HG03575 (cell line): ENCODE data around the gene GAB1.

ENCODE experiments used
- ATAC-seq: cut with Tn5 transposase; IDR thresholded peaks from one replicate; pipeline ENCODE4 v1.9.1; 2021; ENCODE audit not compliant: unreplicated experiment, insufficient number of reproducible peaks, low FRiP score; ENCODE audit errors: extremely low read depth

Gene GAB1

DNA sequence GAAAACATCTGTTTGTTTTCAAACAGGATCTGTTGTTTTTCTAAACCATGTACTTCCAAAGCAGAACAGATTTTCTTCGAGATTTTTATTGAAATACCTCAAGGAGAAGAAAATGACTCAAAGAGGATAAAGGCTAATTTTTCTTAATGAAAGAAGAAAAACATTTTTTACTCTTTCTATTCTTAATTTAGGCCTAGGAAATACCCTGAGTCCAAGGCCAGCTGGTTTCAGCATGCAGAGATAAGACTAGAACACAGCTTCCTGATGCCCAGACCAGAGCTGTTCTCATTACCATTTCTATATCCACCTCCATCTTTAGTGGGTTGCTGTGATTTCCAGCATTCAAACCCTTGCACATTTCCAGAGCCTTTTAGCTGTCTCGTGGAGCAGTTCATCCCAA, 18.3 kb downstream of the GAB1 start:
- no peak for ATAC-seq

DNA sequence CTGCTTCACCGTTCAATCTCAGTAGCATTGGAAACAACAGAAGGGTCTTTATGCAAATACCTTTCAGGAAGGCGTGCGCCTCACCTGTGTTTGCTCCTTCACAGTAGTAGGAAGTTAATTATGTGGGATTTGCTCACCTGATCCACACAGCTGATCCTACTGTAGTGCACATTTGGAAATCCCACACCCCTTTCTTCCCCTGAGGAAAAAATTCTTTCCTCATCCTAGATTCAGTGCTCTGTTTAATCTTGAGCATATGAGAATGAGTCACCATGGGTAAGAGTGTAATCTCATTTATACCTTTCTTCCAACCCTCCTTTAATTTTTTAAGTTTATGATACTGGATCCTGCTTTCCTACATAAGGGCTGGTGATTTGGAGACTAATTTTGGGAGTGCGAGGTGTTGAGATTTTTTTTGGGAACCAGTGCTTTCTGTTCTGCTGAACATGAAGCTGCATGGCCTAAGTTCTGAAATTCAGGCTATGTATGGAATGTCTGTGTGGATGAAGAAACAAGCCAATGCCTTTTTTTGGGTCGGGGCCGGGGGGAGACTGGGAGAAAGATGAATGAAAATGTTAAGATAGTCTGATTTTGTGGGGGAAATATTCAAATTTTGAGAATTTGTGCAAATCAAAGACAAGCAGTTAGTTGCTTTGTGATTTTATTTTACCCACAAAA, 19.0 kb downstream of the GAB1 start:
- no peak for ATAC-seq

DNA sequence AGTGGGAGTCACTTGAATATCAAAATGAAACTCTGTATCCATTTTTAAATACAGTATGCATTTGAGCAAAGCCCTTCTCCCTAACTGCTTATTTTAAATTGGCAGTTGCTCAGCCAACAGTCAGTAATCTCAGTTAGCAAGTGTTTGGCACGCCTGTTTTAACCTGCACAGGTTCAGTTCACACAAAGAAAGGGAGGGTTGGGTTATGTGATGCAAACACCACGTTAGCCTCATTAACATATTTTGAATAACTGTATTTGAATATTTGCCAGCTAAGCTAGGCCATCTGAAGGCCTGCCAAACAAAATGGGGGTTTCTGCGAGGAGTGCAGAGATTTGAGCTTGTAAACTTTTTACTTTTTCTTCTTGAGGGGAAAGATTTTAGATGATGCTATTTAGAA, 19.8 kb downstream of the GAB1 start:
- no peak for ATAC-seq

DNA sequence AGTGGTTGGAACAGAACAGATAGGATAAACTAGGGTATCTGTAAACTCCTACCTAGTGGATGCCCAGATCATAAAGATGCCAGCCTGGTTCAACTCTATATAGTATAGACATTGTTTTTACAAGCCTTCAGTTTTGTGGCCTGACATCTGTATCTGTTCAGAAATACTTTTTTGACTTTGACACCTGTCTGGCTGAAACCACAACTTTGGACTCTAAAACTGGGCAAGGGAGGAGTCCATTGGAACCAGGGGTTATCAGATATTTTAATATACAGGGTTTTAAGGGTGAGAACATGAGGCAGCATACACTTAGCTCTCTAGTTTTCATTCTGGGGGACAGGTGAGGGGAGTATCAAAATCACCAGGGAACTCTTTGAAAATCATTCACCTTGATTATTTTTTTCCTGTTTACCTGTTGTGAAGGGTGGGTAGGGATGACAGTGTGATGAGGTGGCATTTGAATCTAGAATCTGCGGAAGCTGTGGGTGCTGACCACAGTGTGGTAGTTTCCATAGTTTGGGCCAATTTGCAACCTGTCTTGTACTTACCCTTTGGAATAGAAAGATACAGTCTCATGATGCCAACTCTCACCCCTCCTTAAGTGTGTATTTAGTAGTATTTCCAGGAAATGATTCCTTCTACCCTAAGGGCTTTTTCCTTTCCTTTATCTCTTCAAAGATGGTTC, 20.6 kb downstream of the GAB1 start:
- ATAC-seq, result no peak

DNA sequence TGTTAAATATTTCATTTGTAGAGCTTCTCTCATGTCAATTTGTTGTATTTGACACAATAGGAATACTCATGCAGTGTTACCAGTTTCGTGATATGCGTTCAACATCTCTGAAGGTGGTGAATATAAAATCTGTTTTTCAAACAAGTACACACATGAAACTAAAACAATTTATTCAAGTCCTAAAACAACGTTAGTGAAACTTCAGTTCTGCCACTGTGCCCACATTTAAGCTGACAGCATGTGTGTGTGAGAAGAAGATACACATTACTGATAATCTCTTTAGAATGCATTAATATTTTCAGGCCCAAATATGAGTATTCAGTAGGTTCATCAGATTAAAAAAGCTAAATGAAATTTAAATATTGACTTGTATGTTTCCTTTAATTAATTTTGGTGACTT, 21.7 kb downstream of the GAB1 start:
- ATAC-seq, result no peak

DNA sequence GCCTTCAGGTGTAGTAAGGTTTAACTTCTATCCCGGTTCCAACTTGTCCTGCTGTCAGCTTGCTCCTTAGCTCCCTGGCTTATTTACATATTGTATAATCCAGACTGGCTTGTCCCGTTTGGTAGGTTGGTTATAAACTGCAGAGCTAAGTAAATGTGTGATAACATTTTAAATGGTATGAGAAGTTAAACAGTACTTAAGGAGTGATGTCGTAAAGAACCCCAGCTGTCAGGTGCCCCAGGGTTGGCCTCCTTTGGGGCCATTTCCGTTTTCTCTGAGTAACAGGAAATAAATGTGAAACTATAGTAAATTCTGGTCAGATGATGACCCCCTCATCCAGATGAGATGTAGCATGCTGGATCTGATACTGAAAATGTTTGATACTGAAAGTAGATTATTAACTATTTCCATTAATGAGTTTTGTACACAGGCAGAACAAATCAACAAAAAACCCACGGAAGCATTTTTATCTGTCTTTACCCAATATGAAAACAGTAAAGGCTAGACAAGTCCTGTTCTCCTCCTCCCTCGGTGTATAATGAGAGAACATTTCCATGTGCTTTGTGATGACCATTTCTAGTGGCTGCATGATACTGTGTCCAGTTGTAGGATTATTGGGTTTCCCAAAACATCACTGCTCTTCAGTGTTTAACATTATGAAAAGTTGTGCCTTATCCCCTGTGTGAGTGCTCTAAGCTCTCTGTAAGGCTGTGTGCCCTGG, 22.4 kb downstream of the GAB1 start:
- peak; percentile 77 for ATAC-seq

DNA sequence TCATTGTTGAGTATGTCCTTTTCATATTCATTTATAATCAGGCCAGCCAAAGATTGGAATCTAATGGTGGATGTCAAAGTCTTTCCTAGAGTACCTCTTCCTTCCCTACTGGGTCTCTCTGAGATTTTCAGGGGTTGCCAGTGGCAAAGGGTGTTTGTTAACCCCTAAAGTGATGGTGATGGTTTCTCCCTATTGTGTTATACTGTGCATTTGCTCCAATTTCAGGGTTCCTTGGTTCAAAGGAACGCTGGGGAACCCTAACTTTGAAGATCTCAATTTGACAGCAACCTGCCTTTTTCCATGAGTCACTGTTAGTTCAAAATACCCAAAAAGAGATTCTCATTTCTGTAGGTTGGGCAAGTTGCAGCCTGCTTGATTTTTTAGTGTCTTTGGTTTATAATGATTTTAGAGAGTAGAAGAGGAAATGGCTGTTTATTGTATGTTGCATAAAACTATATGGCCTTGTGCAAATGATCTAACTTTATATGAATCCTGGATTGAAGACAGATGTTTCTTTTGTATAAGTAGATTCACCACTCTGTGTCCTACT, 23.0 kb downstream of the GAB1 start:
- no peak for ATAC-seq

DNA sequence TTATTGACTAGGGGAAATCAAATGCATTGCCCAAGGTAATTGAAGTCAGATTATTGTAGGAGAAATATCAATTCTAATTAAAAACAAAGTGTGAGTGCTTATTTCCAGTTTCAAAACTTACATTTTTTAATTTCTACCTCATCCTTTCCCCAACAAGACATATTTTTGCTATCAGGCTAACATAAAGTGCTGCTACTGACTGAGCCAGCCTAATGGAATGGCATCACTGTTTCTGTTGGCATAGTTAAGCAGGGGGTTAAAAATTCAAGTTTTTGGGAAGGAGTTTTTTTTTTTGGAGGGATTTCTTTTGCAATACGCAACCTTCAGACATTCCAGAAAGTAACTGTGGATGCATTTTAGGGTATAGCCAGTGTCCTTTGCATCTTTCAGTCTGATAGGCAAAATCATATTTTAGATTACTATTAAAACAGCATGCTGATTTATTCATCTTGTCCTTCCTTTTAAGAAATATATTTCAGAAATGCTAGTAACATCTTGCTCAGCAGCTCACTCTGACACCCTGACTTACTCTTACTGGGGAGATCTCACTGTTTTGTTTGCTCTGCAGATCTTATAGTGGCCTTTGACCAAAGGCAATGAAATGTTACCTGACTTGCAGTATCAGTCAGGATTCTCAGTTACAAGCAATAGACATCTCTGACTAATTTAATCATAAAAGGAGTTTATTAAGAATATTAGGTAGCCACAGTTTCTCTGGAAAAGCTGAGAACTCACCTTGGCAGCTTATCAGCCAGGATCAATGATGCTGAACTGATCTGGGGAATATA, 24.4 kb downstream of the GAB1 start:
- ATAC-seq, result no peak

DNA sequence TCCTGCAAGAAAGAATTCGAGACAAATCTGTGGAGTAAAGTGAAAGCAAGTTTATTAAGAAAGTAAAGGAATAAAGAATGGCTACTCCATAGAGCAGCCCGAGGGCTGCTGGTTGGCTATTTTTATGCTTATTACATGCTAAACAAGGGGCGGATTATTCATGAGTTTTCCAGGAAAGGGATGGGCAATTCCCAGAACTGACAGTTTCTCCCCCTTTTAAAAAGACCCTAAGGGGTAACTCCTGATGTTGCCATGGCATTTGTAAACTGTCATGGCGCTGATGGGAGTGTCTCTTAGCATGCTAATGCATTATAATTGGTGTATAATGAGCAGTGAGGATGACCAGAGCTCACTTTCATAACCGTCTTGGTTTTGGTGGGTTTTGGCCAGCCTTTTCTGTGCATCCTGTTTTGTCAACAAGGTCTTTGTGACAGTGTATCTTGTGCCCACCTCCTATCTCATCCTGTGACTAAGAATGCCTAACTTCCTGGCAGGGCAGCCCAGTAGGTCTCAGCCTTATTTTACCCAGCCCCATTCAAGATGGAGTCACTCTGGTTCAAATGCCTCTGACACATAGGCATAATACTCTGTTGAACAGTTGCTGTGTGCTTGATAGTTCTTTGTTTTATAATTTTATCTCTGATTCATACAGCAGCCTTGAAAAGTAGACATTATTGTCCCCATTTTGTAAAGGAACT, 25.8 kb downstream of the GAB1 start:
- ATAC-seq, result no peak

DNA sequence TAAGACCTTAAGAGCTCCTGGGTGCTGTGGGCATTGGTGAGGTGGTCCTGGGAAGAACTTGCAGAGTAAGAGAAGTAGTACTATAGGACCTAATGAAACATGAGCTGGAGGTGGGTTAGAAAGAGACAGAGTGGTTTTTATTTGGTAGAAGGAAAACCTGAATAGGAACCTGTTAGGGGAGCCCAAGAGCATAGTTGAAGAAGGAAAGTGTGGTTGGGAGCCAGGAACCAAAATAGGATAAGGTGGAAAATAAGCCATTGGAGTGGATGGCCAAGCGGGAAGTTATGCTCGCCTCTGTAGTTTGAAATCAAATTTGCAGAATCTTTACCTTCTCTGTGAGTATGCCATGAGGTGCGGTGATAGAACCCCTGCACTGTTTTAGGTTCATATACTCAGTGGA, 26.7 kb downstream of the GAB1 start:
- no peak for ATAC-seq

DNA sequence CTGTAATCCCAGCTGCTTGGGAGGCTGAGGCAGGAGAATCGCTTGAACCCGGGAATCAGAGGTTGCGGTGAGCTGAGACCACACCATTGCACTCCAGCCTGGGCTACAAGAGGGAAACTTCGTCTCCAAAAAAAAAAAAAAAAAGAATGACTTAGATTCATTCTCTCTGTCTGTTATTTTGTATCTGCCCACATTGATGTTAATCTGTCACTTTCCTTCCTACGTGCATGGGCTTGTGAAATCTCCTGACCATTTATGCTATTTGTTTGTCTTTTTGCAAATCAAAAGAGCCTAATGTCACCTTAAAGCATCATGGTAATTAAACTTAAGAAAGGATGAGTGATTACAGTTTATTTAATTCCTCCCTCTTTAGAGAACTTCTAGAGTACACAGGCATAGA, 27.4 kb downstream of the GAB1 start:
- ATAC-seq, result no peak

DNA sequence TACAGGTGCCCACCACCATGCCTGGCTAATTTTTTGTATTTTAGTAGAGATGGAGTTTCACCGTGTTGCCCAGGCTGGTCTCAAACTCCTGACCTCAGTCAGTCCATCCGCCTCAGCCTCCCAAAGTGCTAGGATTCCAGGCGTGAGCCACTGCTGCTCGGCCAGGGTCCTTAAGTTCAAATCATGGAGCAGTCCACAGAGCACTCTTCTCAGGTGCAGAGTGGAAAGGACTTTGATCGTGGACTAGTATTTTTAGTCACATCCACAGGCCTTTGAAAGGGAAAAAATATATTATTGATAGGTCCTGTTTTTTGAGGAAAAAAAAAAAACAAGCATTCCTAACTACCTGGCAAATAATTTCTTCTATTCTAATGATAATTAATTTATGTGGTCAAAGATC, 31.2 kb downstream of the GAB1 start:
- ATAC-seq, result no peak

DNA sequence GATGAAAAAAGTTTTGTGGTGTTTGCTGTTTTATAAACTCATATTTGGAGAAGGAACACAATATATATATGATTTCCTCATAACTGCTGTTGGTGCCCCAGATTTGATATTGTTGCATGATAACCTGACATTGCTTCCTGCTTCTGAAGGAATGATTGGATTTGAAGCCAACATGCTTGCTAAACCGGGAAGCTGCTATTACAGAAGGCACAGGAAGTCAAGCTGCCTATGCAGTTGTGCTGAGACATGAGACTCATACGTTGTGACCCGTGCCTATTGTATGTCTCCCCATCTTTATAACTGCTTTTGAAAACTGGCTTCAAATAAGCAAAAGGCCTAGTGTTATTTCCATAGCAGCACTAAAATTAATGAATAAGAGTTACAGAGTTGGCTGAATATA, 32.9 kb downstream of the GAB1 start:
- no peak for ATAC-seq

DNA sequence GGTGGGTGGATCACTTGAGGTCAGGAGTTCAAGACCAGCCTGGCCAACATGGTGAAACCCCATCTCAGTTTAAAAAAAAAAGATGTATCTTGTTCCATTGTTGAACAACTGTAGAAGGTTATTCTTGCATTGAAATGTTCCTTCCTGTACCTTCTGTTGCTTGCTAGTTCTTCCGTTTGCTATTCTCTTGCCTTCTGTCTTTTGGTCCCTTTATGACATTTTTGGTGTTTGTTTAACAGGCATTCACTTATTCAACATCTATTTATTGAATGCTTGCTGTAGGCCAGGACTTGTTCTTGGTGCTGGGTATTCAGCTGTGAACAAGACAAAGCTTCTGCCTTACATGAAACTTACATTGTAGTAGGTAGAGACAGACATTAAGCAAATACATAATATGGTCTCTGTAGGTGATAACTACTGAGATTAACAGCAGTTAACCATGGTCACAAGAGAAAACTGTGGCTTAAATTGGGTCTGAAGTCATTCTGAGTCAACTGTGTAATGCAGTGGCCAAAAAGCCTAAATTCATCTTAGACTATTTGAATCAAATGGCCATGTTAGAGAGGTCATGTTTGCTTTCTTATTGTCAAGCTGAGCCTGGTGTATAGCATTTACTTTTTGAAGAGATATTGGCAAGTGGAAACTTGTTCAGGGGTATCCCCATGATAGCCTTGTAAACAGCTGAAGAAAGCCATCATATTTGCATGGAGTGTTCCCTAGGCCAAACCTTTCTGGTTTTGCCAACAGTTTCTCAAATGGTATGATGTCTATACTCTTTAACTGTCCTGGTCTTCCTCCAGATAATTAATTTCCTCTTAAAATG, 35.6 kb downstream of the GAB1 start:
- ATAC-seq, result peak; percentile 62

DNA sequence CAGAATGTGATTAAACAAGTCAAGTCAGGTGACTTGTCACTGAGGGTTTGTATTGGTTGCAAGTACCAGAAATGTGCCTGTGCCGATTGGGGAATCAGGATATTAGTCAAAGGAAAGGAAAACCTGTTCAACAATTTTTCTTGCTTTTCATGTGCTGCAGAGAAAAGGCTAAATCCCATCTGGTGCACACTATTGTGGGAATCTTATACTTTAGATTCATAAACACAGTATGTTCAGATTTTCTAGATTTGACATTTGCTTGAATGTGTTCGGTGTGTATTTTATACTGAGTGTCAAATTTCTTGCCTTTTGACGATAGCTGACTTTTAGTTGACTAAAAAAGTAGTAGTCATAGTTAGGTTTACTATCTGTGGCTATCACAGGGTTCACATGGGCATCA, 37.6 kb downstream of the GAB1 start:
- no peak for ATAC-seq

DNA sequence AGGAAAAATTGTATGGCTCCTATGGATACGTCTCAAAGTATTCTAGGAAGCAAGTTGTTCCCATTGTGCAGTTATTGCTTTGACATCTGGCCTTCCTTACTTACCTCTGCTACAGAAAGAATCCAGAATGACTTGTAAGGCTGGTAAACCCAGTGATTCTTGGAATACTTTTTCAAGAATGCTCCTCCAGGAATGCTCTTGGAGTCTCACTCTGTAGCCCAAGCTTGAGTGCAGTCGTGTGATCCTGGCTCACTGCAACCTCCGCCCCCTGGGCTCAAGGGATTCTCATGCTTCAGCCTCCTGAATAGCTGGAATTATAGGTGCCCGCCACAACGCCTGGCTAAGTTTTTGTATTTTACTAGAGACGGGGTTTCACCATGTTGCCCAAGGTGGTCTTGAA, 38.1 kb downstream of the GAB1 start:
- no peak for ATAC-seq

DNA sequence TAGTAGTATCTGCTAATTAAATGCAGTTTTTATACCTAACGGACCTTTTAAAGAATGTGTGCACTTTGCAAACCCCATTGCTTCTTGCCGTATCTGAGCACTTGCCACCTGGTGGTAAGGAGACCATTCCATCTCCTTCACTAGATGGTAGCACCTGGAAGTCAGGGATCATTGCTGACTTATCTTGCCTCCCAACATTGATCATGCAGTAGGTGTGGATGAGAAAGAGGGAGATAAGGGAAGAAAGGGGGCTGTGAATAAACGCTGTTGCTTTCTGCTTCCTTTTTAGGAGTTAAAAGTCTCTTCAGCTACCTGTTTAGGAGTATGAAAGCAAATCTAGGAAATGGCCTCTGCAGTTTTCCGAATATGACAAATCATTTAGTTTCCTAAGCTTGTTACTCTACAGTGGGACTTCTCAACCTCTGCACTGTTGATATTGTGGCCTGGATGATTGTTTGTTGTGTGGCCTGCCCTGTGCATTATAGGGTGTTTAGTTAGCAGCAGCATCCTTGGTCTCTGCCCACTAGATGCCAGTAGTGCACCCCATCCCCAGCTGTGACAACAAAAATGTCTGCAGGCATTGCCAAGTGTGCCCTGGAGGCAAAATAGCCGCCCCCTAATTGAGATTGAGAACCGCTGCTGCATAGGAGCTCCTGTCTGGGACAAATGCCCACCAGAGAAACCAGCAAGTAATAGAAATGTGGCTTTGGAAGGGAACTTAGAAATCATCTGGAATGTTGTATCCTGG, 38.8 kb downstream of the GAB1 start:
- peak; percentile 26 for ATAC-seq
